Measurements from ENCODE around the gene SDCCAG8. TPM values are rescaled to one million over a fixed set of nuclear protein-coding genes. Genes with fewer than 3 reads are reported as not detected.

Gene SDCCAG8
- total RNA-seq, 2 donors from 2014 or later: 18.4 to 18.8 TPM

DNA sequence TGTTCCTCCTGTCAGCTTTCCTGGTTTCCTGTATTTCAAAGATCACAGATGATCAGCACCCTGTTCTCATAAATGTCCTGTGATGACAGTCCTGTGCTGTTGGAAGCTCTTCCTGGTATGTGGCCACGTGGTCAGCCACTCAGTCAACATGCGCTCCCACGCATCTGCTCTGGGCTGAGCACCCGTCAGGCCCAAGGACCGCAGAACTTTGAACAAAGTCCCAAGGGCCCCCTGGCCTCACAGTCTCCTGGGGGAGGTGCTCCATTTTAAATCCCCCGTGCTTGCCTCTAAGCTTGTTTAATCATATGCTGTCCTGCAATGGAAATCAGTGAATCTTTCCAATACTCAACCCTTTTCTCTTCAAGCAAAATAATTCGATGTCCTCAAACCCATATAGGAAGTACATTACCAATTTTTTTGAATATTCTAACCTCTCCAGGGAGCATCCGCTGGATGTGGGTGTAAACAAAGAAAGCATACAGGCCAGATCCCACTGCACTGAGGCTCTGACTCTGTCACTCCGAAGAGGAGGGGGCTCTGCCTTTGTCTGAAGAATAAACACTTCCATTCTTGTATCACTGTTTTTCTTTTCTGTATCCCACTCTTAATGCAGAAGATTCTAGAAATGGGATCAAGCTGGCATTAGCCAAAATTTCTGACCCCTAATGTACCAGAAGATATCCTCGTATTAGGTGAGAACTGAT is 250.3 kb downstream of the SDCCAG8 start:
- no peaks in the 10 kb centered on the region for H3K4me1 ChIP-seq
- H3K27me3 ChIP-seq: no peaks in the 10 kb centered on the region
- no peak overlapping the region for H3K27ac ChIP-seq
- DNase-seq: no peak
- H3K9ac ChIP-seq (ENCODE audit: low read depth in 2 of 2, low read length in 2 of 2): no peak overlapping the region
- TF ChIP-seq, protein P1, sequence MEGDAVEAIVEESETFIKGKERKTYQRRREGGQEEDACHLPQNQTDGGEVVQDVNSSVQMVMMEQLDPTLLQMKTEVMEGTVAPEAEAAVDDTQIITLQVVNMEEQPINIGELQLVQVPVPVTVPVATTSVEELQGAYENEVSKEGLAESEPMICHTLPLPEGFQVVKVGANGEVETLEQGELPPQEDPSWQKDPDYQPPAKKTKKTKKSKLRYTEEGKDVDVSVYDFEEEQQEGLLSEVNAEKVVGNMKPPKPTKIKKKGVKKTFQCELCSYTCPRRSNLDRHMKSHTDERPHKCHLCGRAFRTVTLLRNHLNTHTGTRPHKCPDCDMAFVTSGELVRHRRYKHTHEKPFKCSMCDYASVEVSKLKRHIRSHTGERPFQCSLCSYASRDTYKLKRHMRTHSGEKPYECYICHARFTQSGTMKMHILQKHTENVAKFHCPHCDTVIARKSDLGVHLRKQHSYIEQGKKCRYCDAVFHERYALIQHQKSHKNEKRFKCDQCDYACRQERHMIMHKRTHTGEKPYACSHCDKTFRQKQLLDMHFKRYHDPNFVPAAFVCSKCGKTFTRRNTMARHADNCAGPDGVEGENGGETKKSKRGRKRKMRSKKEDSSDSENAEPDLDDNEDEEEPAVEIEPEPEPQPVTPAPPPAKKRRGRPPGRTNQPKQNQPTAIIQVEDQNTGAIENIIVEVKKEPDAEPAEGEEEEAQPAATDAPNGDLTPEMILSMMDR (IDR thresholded peaks at IDR 0.05): no peak
- intact Hi-C loops (cut with DNase I): no loop called here
- H3K9me3 ChIP-seq: no peaks in the 10 kb centered on the region
- H3K36me3 ChIP-seq: no peaks in the 10 kb centered on the region
- H3K4me3 ChIP-seq: no peak overlapping the region

DNA sequence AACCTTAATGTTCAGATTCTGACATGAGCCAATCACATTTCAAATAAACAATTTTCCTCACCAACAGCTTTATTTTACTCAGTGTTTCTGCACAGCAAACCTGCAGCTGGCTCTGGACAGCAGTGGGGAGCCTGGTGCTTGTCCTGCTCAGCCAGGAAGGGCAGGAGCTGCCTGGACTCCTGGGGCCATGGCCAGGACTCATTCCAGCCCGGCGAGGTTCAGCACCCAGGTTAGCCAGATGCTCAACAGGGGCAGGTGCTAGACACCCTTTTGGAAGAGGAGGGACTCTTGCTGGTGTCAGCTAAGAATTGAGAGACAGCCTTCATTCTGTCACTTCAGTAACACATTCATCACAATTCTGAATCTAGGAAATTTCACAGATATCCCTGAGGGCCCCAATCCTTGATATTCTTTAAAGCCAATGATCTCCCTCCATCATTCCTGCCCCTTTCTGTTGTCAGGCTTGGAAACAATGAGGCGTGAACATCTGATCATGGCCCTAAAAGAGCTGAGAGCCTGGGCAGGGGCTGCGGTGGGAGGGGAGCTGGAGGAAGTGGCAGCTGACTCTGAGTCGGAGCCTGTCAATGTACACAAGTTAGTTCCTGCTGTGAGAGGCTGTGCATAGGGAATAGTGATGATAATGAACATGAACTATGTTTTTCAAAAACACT is 251.3 kb downstream of the SDCCAG8 start:
- Histone ChIP-seq H3K4me1 (no peaks in the 10 kb centered on the region), H3K4me3 (no peak overlapping the region), H3K9me3 (no peaks in the 10 kb centered on the region), H3K27me3 (no peaks in the 10 kb centered on the region), H3K9ac (ENCODE audit: low read depth in 2 of 2, low read length in 2 of 2) (no peak overlapping the region), H3K36me3 (no peaks in the 10 kb centered on the region), H3K27ac (no peak overlapping the region)
- TF ChIP-seq, protein P1 (IDR thresholded peaks at IDR 0.05): no peak
- DNase-seq: no peak
- intact Hi-C loops (cut with DNase I): no loop called here

DNA sequence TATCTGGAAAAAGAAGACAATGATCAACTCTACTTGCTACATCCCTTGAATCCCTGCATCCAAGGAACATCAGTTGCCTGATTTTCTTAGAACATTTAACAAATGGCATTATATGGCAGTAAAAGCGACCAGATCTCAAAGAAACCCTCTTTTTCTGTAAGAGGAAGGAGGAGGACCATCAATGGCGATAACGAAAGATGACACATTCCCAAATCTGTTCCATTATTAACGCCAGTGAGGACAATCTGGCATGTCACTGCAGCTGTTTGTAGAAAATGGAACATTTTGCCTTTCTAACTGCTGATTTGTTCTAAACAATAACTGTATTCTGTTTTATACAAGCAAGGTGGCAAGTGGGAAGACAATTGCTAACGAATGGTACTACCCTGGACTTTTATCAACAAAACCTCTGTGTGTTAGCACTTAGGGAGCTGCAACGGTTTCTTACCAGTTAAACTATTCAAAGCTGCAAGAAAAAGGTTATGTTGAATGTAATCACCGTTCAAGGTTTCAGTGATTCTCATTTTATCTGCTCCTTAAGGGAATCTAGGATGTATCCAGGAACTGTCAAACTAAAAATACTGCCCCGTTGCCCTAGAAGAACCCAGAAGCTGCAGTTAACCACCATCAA is 251.9 kb downstream of the SDCCAG8 start:
- Histone ChIP-seq H3K36me3 (no peaks in the 10 kb centered on the region), H3K9me3 (no peaks in the 10 kb centered on the region), H3K27ac (no peak overlapping the region), H3K4me1 (no peaks in the 10 kb centered on the region), H3K27me3 (no peaks in the 10 kb centered on the region), H3K4me3 (no peak overlapping the region), H3K9ac (ENCODE audit: low read depth in 2 of 2, low read length in 2 of 2) (no peak overlapping the region)
- intact Hi-C loops (cut with DNase I): no loop called here
- TF ChIP-seq, protein P1 (IDR thresholded peaks at IDR 0.05): no peak
- DNase-seq: no peak

GRCh38 chr1:243508303-243508713 is 252.5 kb downstream of the SDCCAG8 start:
- intact Hi-C loops (cut with DNase I): no loop called here
- Histone ChIP-seq H3K4me1 (no peaks in the 10 kb centered on the region), H3K9me3 (no peaks in the 10 kb centered on the region), H3K9ac (ENCODE audit: low read depth in 2 of 2, low read length in 2 of 2) (no peak overlapping the region), H3K27ac (no peak overlapping the region), H3K27me3 (no peaks in the 10 kb centered on the region), H3K4me3 (no peak overlapping the region), H3K36me3 (no peaks in the 10 kb centered on the region)
- TF ChIP-seq, protein P1 (IDR thresholded peaks at IDR 0.05): no peak
- DNase-seq: no peak

DNA sequence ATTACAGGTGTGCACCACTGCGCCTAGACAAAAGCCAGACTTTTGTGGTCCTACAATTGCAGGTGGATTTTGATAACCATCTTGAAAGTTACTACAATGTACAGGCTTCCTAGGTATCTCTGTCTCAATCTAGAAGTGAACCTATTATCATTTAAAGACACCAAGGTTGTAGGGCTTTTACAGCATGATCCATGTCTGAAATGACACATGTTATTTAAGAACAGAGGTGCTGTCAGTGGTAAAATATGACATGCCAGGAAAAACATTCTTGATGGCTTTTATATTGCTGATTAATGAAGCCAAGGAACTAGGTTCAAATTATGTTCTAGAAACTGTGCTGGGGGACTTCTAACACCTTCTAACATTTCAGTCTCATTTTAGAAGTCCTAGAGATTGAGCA is 253.1 kb downstream of the SDCCAG8 start:
- Histone ChIP-seq H3K9ac (ENCODE audit: low read depth in 2 of 2, low read length in 2 of 2) (no peak overlapping the region), H3K27ac (no peak overlapping the region), H3K9me3 (no peaks in the 10 kb centered on the region), H3K36me3 (no peaks in the 10 kb centered on the region), H3K4me3 (no peak overlapping the region), H3K27me3 (no peaks in the 10 kb centered on the region), H3K4me1 (no peaks in the 10 kb centered on the region)
- intact Hi-C loops (cut with DNase I): no loop called here
- no peak for DNase-seq
- TF ChIP-seq, protein P1 (IDR thresholded peaks at IDR 0.05): no peak
